ENCODE results near the gene HAUS5. TPM values are rescaled to one million over a fixed set of nuclear protein-coding genes. Genes with fewer than 3 reads are reported as not detected.
A peak's percentile ranks its signal among the peaks of the same experiment; 100 is the strongest.

Gene HAUS5
- total RNA-seq, 4 donors from 2014 or later: 7.9 to 17.8 (median 10.2) TPM

DNA sequence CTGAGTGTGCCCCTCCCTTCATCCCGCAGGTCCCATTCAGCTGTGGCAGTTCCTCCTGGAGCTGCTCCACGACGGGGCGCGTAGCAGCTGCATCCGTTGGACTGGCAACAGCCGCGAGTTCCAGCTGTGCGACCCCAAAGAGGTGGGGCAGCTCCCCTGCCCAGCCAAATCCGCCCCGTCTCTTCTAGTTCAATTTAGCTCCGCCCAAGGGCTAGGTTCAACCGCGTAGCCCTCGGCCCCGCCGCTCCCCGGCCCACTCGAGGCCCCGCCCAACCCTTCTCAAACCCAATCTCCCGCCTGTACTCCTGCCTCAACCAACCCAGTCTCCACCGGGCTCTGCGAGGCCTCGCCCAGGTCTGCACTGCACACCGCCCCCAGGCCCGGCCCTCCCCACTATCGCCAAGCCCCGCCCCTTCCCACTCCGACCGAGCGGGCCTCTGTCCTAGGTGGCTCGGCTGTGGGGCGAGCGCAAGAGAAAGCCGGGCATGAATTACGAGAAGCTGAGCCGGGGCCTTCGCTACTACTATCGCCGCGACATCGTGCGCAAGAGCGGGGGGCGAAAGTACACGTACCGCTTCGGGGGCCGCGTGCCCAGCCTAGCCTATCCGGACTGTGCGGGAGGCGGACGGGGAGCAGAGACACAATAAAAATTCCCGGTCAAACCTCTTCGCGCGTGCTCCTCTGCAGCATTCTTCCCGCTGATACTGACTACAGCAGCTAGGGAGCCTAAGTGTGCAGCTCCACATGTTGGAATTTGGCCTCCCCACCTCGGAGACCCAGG, 31.9 kb downstream of the HAUS5 start:
- no peaks in the 10 kb centered on the region for H3K9me3 ChIP-seq
- 0% methylated on average over 15 to 16 of the region's 60 CpGs for whole genome bisulfite sequencing, 2 donors
- intact Hi-C loops (cut with DNase I): no loop called here
- peak in 1 of 2 donors; percentile 60 for TF ChIP-seq POLR2A (IDR thresholded peaks at IDR 0.05)
- TF ChIP-seq, protein P1, sequence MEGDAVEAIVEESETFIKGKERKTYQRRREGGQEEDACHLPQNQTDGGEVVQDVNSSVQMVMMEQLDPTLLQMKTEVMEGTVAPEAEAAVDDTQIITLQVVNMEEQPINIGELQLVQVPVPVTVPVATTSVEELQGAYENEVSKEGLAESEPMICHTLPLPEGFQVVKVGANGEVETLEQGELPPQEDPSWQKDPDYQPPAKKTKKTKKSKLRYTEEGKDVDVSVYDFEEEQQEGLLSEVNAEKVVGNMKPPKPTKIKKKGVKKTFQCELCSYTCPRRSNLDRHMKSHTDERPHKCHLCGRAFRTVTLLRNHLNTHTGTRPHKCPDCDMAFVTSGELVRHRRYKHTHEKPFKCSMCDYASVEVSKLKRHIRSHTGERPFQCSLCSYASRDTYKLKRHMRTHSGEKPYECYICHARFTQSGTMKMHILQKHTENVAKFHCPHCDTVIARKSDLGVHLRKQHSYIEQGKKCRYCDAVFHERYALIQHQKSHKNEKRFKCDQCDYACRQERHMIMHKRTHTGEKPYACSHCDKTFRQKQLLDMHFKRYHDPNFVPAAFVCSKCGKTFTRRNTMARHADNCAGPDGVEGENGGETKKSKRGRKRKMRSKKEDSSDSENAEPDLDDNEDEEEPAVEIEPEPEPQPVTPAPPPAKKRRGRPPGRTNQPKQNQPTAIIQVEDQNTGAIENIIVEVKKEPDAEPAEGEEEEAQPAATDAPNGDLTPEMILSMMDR (IDR thresholded peaks at IDR 0.05): peak in 1 of 6 experiments; percentile 13
- H3K36me3 ChIP-seq: no peaks in the 10 kb centered on the region
- peak overlapping the region; percentile 55 to 88 (median 62) for H3K27ac ChIP-seq
- peaks cover 19 to 32% of the 10 kb centered on the region in 2 donors for H3K4me1 ChIP-seq
- H3K4me3 ChIP-seq (replicated peaks in 1 of 3): peak overlapping the region; percentile 8 to 69 (median 47)
- H3K27me3 ChIP-seq: no peaks in the 10 kb centered on the region
- DNase-seq: peak; percentile 97 to 98

DNA sequence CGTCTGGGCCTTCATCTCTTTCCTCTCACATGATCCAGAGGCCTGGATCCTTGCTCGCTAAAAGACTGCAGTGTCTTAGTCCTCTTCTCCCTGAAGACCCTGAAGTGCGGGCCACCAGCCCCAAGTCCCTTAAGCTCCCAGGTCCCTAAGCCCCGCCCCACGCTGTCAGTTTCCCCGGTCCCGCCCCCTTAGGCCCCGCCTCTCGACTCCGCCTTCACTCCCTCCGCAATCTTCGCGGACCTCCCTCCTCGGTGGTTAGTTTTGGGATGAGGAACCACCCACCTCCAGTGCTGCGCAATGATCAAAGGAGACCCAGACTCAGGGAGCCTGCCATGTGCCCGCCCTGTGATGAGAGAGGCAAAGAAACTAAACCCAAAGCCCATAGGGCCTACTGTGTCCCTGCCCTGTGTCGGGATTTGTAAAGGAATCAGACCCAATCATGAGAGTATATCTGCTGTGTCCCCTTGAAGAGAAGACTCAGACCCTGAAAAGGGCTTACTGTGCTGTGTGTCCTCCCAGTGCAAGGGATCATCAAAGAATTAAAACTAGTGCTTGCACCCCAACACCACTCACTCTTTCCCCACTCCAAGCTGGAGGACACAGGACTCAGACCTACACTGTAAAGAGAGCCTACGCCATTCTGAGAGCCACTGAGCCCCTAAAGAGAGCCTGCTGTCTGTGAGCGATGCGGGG, 32.6 kb downstream of the HAUS5 start:
- intact Hi-C loops (cut with DNase I): no loop called here
- no peak for TF ChIP-seq POLR2A (IDR thresholded peaks at IDR 0.05)
- TF ChIP-seq, protein P1 (IDR thresholded peaks at IDR 0.05): no peak
- peak; percentile 71 to 79 for DNase-seq
- Histone ChIP-seq H3K4me3 (replicated peaks in 1 of 3) (peak overlapping the region in 1 of 3 donors; percentile 47), H3K9me3 (no peaks in the 10 kb centered on the region), H3K27ac (peak overlapping the region; percentile 30 to 88 (median 55)), H3K4me1 (peaks cover 19 to 37% of the 10 kb centered on the region in 2 donors), H3K27me3 (no peaks in the 10 kb centered on the region), H3K36me3 (no peaks in the 10 kb centered on the region)
- WGBS, 2 donors: 22 to 24% methylated on average over 13 to 19 of the region's 20 CpGs

DNA sequence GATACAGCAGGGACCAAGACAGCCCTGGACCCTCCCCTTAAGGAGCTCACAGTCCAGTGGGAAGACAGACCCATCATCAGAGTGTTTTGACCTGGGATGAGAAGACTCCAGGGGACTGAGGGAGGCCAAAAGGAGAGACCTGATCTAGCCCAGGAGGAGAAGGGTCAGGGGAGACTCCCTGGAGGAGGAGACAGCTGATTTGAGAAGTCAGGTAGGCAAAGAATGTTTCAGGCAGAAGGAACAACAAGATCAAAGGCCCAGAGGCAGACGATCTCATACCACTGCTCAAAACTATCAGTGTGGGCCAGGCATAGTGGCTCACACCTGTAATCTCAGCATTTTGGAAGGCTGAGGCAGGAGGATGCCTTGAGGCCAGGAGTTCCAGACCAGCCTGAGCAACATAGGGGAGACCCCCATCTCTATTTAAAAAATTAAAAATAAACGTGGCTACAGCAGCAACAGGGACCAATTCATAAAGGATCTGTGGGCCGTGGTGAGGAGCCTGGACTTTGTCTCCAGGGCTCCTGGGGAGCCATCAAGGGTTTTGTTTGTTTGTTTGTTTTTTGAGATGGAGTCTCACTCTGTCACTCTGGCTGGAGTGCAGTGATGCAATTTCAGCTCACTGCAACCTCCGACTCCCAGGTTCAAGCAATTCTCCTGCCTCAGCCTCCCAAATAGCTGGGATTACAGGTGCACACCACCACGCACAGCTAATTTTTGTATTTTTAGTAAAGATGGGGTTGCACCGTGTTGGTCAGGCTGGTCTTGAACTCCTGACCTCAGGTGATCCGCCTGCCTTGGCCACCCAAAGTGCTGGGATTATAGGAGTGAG, 33.4 kb downstream of the HAUS5 start:
- WGBS, 2 donors: 77 to 78% methylated on average over 7 of the region's 7 CpGs
- TF ChIP-seq POLR2A (IDR thresholded peaks at IDR 0.05): no peak
- TF ChIP-seq, protein P1 (IDR thresholded peaks at IDR 0.05): no peak
- H3K36me3 ChIP-seq: no peaks in the 10 kb centered on the region
- peaks cover 19 to 37% of the 10 kb centered on the region in 2 donors for H3K4me1 ChIP-seq
- H3K4me3 ChIP-seq (replicated peaks in 1 of 3): no peak overlapping the region
- H3K27me3 ChIP-seq: no peaks in the 10 kb centered on the region
- H3K9me3 ChIP-seq: no peaks in the 10 kb centered on the region
- intact Hi-C loops (cut with DNase I): no loop called here
- DNase-seq: no peak
- H3K27ac ChIP-seq: no peak overlapping the region

DNA sequence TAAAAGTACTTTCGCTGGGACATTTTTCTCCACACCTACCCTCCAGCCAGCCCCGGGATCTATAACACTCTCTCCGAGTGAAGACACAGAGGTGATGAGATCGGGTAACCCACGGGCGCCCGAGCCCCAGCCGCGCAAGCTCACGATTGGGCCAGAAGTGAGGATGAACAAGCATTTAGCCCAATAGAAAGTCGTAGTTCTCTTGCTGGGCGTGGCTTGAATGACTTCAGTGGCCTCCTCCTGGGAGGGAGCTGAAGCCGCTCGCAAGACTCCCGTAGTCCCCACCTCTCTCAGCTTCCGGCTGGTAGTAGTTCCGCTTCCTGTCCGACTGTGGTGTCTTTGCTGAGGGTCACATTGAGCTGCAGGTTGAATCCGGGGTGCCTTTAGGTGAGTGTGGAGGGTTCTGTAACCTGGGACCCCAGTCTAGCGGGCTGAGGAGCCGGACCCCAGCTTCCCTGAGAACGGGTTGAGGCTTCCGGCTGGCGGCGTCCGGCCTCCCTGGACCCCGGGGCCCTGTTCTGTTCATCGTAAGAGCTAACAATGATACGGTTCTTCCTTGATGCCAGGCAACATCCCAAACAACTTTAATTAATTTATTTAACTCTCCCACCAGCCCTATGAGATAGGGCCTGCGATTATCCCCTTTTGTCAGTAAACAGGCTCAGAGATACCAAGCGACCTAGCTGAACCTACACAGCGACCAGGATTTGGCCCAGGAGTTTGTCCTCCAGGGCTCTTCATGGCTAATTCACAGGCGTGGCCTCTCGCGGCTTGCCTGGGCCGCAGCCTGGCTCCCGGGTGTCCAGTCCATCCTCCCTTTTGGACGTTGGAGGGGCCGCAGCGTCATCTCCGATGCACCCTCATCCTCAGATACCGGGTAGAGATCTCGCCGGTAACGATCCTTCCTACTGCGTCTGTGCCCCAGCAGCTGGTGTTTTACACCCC, 35.8 kb downstream of the HAUS5 start, which contains the start of gene COX6B1:
TSS of gene COX6B1 (plus strand) at position 307 of the 945 bp plus-strand sequence. CDS start 2,921 bp downstream, outside the sequence.
- H3K4me1 ChIP-seq: peaks cover 15 to 21% of the 10 kb centered on the region in 2 donors
- 0 to 1% methylated on average over 30 to 34 of the region's 46 CpGs for WGBS, 2 donors
- DNase-seq: peak; percentile 96 to 97

More for the DNA sequence above, 35.8 kb downstream of the HAUS5 start, which contains the start of gene COX6B1:
- H3K27me3 ChIP-seq: no peaks in the 10 kb centered on the region
- peak within 1 kb of the TSS; percentile 11 to 71 (median 69) for H3K27ac ChIP-seq
- H3K36me3 ChIP-seq: peaks cover 0 to 23% of the 10 kb centered on the region in 2 donors
- TF ChIP-seq POLR2A (IDR thresholded peaks at IDR 0.05): peak in 1 of 2 donors; percentile 80
- TF ChIP-seq, protein P1 (IDR thresholded peaks at IDR 0.05): no peak
- intact Hi-C loops (cut with DNase I): no loop called here
- no peaks in the 10 kb centered on the region for H3K9me3 ChIP-seq
- H3K4me3 ChIP-seq (replicated peaks in 1 of 3): peak within 1 kb of the TSS; percentile 30 to 95 (median 64)

Measured in thyroid gland (tissue), 4 donors.